HepG2 (cell line): ENCODE results near the gene SLC25A17. TPM values are rescaled to one million over a fixed set of nuclear protein-coding genes. Genes with fewer than 3 reads are reported as not detected.

Experiments
- ARID2 ChIP-seq: sonication (generic); formaldehyde crosslinking; IDR thresholded peaks from 2 replicates; pipeline ENCODE4 v1.8.1; 2022; ENCODE audit warnings: mild to moderate bottlenecking, missing genetic modification reagents, borderline replicate concordance
- FOXK2 ChIP-seq: fragments of 450-650 bp; IDR thresholded peaks from 2 replicates; pipeline ENCODE4 v1.6.1; 2016
- KDM5A ChIP-seq: fragments of 200-600 bp; sonication (generic); IDR thresholded peaks from 2 replicates; pipeline ENCODE4 v1.7.0; 2018; ENCODE audit warnings: antibody characterized with exemption, mild to moderate bottlenecking, low read length, borderline replicate concordance
- MATR3 ChIP-seq: sonication (generic); formaldehyde crosslinking; IDR thresholded peaks from 2 replicates; pipeline ENCODE4 v1.4.0; 2020; ENCODE audit warnings: missing genetic modification reagents
- MBNL3 ChIP-seq: fragments of 250-450 bp; sonication (Bioruptor Pico); conservative IDR thresholded peaks from 2 replicates; pipeline ENCODE4 v1.8.0; 2022; ENCODE audit warnings: mild to moderate bottlenecking, inconsistent platforms
- MIER2 ChIP-seq: IDR thresholded peaks from 2 replicates; pipeline ENCODE4 v1.6.1; 2016; ENCODE audit warnings: missing biosample characterization, missing genetic modification reagents
- RARG ChIP-seq: sonication (generic); formaldehyde crosslinking; IDR thresholded peaks from 2 replicates; pipeline ENCODE4 v1.4.0; 2020; ENCODE audit warnings: low read depth, mild to moderate bottlenecking, missing genetic modification reagents
- SOX6 ChIP-seq, 2 experiments: fragments of 450-650 bp in 1 of 2; sonication (generic) in 1 of 2; formaldehyde crosslinking in 1 of 2; IDR thresholded peaks; 2 replicates each; pipeline versions ENCODE4 v1.4.0 to v1.6.1; 2017 to 2020; ENCODE audit warnings: antibody characterized with exemption in 1 of 2, mild to moderate bottlenecking in 1 of 2, missing genetic modification reagents in 1 of 2
- ZBTB20 ChIP-seq: sonication (generic); formaldehyde crosslinking; IDR thresholded peaks from 2 replicates; pipeline ENCODE4 v1.8.1; 2023; ENCODE audit warnings: missing genetic modification reagents, low read depth, mild to moderate bottlenecking, borderline replicate concordance
- ZBTB8A ChIP-seq: sonication (generic); formaldehyde crosslinking; IDR thresholded peaks from 2 replicates; pipeline ENCODE4 v1.4.0; 2020; ENCODE audit warnings: mild to moderate bottlenecking, low read depth, missing genetic modification reagents, borderline replicate concordance
- ZC3H13 ChIP-seq: sonication (generic); formaldehyde crosslinking; IDR thresholded peaks from 2 replicates; pipeline ENCODE4 v1.8.1; 2023; ENCODE audit warnings: mild to moderate bottlenecking, missing genetic modification reagents, moderate library complexity
- ZFAT ChIP-seq: sonication (generic); formaldehyde crosslinking; conservative IDR thresholded peaks from 2 replicates; pipeline ENCODE4 v1.8.1; 2023; ENCODE audit warnings: missing genetic modification reagents, inconsistent platforms
- ZNF12 ChIP-seq: sonication (generic); formaldehyde crosslinking; IDR thresholded peaks from 2 replicates; pipeline ENCODE4 v1.5.0; 2020; ENCODE audit warnings: missing genetic modification reagents
- ZNF121 ChIP-seq: sonication (generic); formaldehyde crosslinking; IDR thresholded peaks from 2 replicates; pipeline ENCODE4 v1.5.0; 2020; ENCODE audit warnings: mild to moderate bottlenecking, missing genetic modification reagents
- ZNF33A ChIP-seq: sonication (generic); formaldehyde crosslinking; IDR thresholded peaks from 2 replicates; pipeline ENCODE4 v1.5.1; 2020; ENCODE audit warnings: missing genetic modification reagents, mild to moderate bottlenecking, moderate library complexity, borderline replicate concordance
- ZNF382 ChIP-seq: sonication (generic); formaldehyde crosslinking; IDR thresholded peaks from 2 replicates; pipeline ENCODE4 v1.5.0; 2020; ENCODE audit warnings: missing genetic modification reagents, mild to moderate bottlenecking, borderline replicate concordance
- ZNF446 ChIP-seq: sonication (generic); formaldehyde crosslinking; IDR thresholded peaks from 2 replicates; pipeline ENCODE4 v1.5.0; 2020; ENCODE audit warnings: mild to moderate bottlenecking, missing genetic modification reagents
- ZNF629 ChIP-seq: sonication (generic); formaldehyde crosslinking; conservative IDR thresholded peaks from 2 replicates; pipeline ENCODE4 v1.5.0; 2020; ENCODE audit warnings: missing genetic modification reagents
- ZNF703 ChIP-seq: sonication (generic); formaldehyde crosslinking; IDR thresholded peaks from 2 replicates; pipeline ENCODE4 v1.5.1; 2020; ENCODE audit warnings: missing genetic modification reagents, mild to moderate bottlenecking, moderate library complexity, borderline replicate concordance
- polyA plus RNA-seq, 8 experiments: library from polyadenylated mRNA; depleted of rRNA in 3 of 8; stranded (reverse) in 7 of 8; unstranded in 1 of 8; fragments of >200 nt; fragmentation: Illumina TruSeq in 4 of 8; extraction: Trizol in 4 of 8; gene quantifications; 2 replicates each; pipeline versions ENCODE4 v1.2.1 to v1.2.3, GENCODE V29; 2011 to 2016; ENCODE audit warnings: low read depth in 4 of 8, missing spikeins in 1 of 8, mixed read lengths in 1 of 8; ENCODE audit not compliant: insufficient read depth in 1 of 8
- total RNA-seq, 5 experiments: library from RNA; depleted of rRNA; stranded (reverse); fragments of >200 nt; fragmentation: Illumina TruSeq; extraction: Trizol; gene quantifications; 2 replicates each; pipeline ENCODE4 v1.2.3, GENCODE V29; 2016; ENCODE audit warnings: low read depth in 1 of 5
- TF ChIP-seq, protein P1 (sequence below): sonication (generic); formaldehyde crosslinking; IDR thresholded peaks from 2 replicates; pipeline ENCODE4 v1.5.0; 2020; ENCODE audit warnings: mild to moderate bottlenecking, low read depth, missing genetic modification reagents, borderline replicate concordance
- TF ChIP-seq, protein P2 (sequence below): sonication (generic); formaldehyde crosslinking; IDR thresholded peaks from 2 replicates; pipeline ENCODE4 v1.5.0; 2020; ENCODE audit warnings: mild to moderate bottlenecking, missing genetic modification reagents
- TF ChIP-seq, protein P3 (sequence below): IDR thresholded peaks from 2 replicates; pipeline ENCODE4 v1.6.1; 2016; ENCODE audit warnings: low read depth, borderline replicate concordance
- TF ChIP-seq, protein P4 (sequence below): sonication (generic); formaldehyde crosslinking; IDR thresholded peaks from 2 replicates; pipeline ENCODE4 v1.4.0; 2020; ENCODE audit warnings: missing genetic modification reagents, borderline replicate concordance
- TF ChIP-seq, protein P5 (sequence below): sonication (generic); IDR thresholded peaks from 2 replicates; pipeline ENCODE4 v1.6.1; 2016; ENCODE audit warnings: low read depth, borderline replicate concordance

SLC25A17 gene
- total and polyA plus RNA-seq, 2 of the 13 experiments (the other 11 are each of a cell fraction or from before 2014, with no cell fraction given) = 15.7 to 27.9 TPM

DNA sequence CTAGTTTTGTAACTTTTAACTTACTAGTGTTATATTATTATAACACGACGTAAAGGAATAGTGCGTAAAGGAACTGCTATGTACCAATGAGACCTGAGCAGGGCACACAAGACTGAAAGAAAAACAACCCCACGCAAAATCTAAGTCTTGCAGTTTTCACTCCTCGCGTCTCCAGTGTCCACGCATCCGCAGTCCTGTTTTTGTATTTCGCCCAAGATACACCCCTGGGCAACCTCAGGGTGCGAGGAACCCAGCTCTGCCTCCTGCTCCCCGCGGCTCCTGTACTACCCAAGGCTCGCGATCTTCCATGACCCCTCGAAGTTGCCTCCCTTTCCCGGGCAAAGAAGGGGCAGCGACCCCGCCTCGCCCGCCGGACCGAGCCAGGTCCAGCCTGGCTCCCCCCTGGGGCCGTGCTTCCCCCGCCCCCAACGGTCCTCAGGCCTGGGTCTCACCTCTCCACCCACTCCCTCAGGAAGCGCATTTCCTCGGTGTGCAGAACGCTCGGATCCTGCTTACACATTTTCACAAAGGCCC, 36.9 kb upstream of the SLC25A17 start (continued):
- TF ChIP-seq ZC3H13 (no peak; the same call in 1 of the 2 replicates), ARID2 (CRISPR knock-in tag) (no peak), MIER2 (CRISPR knock-in tag) (no peak), KDM5A (peak; percentile 23; the same call in 1 of the 2 replicates), ZNF382 (CRISPR knock-in tag) (no peak), ZNF12 (CRISPR knock-in tag) (no peak), MBNL3 (CRISPR knock-in tag) (no peak), RARG (CRISPR knock-in tag) (no peak), ZNF121 (CRISPR knock-in tag) (no peak; the same call in 1 of the 2 replicates), ZNF33A (no peak), ZNF446 (CRISPR knock-in tag) (no peak), MATR3 (CRISPR knock-in tag) (no peak), ZBTB8A (CRISPR knock-in tag) (no peak), SOX6 (IDR thresholded peaks at IDR 0.05) (no peak), SOX6 (CRISPR knock-in tag; IDR thresholded peaks at IDR 0.05) (no peak), ZBTB20 (CRISPR knock-in tag) (0 out of 2 replicates have a peak, but pooled peaks have one; percentile 13), ZNF703 (CRISPR knock-in tag) (no peak), ZNF629 (CRISPR knock-in tag) (no peak), FOXK2 (no peak), ZFAT (no peak)
- TF ChIP-seq, protein P1, sequence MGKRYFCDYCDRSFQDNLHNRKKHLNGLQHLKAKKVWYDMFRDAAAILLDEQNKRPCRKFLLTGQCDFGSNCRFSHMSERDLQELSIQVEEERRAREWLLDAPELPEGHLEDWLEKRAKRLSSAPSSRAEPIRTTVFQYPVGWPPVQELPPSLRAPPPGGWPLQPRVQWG (CRISPR knock-in tag) = no peak
- TF ChIP-seq, protein P2, sequence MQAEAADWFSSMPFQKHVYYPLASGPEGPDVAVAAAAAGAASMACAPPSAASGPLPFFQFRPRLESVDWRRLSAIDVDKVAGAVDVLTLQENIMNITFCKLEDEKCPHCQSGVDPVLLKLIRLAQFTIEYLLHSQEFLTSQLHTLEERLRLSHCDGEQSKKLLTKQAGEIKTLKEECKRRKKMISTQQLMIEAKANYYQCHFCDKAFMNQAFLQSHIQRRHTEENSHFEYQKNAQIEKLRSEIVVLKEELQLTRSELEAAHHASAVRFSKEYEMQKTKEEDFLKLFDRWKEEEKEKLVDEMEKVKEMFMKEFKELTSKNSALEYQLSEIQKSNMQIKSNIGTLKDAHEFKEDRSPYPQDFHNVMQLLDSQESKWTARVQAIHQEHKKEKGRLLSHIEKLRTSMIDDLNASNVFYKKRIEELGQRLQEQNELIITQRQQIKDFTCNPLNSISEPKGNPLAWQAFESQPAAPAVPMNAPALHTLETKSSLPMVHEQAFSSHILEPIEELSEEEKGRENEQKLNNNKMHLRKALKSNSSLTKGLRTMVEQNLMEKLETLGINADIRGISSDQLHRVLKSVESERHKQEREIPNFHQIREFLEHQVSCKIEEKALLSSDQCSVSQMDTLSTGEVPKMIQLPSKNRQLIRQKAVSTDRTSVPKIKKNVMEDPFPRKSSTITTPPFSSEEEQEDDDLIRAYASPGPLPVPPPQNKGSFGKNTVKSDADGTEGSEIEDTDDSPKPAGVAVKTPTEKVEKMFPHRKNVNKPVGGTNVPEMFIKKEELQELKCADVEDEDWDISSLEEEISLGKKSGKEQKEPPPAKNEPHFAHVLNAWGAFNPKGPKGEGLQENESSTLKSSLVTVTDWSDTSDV = peak; percentile 85; the same call in 1 of the 2 replicates
- TF ChIP-seq, protein P3, sequence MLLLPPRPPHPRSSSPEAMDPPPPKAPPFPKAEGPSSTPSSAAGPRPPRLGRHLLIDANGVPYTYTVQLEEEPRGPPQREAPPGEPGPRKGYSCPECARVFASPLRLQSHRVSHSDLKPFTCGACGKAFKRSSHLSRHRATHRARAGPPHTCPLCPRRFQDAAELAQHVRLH (CRISPR knock-in tag) = peak; percentile 13; the same call in 1 of the 2 replicates
- TF ChIP-seq, protein P4, sequence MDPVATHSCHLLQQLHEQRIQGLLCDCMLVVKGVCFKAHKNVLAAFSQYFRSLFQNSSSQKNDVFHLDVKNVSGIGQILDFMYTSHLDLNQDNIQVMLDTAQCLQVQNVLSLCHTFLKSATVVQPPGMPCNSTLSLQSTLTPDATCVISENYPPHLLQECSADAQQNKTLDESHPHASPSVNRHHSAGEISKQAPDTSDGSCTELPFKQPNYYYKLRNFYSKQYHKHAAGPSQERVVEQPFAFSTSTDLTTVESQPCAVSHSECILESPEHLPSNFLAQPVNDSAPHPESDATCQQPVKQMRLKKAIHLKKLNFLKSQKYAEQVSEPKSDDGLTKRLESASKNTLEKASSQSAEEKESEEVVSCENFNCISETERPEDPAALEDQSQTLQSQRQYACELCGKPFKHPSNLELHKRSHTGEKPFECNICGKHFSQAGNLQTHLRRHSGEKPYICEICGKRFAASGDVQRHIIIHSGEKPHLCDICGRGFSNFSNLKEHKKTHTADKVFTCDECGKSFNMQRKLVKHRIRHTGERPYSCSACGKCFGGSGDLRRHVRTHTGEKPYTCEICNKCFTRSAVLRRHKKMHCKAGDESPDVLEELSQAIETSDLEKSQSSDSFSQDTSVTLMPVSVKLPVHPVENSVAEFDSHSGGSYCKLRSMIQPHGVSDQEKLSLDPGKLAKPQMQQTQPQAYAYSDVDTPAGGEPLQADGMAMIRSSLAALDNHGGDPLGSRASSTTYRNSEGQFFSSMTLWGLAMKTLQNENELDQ (CRISPR knock-in tag) = no peak
- TF ChIP-seq, protein P5, sequence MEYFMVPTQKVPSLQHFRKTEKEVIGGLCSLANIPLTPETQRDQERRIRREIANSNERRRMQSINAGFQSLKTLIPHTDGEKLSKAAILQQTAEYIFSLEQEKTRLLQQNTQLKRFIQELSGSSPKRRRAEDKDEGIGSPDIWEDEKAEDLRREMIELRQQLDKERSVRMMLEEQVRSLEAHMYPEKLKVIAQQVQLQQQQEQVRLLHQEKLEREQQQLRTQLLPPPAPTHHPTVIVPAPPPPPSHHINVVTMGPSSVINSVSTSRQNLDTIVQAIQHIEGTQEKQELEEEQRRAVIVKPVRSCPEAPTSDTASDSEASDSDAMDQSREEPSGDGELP = no peak
